GM12875 (cell line): ENCODE data around the gene CYP26A1.

ENCODE experiments used
- H3K4me3 ChIP-seq: one replicate; pipeline ENCODE4 v1.5.1; 2011; ENCODE audit warnings: low read depth, low read length, control low read depth
- TF ChIP-seq, protein P1 (sequence below): IDR thresholded peaks from 2 replicates; pipeline ENCODE4 v1.5.1; 2011; ENCODE audit warnings: low read depth, mild to moderate bottlenecking, control low read depth, inconsistent platforms, low read length, moderate library complexity, borderline replicate concordance; ENCODE audit not compliant: insufficient read depth

Gene CYP26A1

DNA sequence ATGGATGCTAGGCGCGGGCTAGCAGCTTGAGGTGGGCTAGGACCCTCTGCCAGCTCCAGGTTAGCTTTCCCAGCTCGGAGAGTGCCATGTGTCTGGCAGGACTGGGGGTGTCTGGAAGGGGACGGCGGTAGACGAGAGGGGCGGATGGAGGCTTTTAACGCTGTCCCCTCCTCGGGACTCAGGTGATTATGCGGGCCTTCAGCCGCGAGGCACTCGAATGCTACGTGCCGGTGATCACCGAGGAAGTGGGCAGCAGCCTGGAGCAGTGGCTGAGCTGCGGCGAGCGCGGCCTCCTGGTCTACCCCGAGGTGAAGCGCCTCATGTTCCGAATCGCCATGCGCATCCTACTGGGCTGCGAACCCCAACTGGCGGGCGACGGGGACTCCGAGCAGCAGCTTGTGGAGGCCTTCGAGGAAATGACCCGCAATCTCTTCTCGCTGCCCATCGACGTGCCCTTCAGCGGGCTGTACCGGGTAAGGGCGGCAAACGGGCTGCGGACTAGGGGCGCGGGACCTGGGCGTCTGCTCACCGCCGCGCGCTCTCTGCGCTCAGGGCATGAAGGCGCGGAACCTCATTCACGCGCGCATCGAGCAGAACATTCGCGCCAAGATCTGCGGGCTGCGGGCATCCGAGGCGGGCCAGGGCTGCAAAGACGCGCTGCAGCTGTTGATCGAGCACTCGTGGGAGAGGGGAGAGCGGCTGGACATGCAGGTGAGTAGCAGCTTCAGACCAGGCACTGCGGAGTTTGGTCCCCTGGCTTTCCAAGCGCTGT is 1.1 kb downstream of the CYP26A1 start:
- TF ChIP-seq, protein P1, sequence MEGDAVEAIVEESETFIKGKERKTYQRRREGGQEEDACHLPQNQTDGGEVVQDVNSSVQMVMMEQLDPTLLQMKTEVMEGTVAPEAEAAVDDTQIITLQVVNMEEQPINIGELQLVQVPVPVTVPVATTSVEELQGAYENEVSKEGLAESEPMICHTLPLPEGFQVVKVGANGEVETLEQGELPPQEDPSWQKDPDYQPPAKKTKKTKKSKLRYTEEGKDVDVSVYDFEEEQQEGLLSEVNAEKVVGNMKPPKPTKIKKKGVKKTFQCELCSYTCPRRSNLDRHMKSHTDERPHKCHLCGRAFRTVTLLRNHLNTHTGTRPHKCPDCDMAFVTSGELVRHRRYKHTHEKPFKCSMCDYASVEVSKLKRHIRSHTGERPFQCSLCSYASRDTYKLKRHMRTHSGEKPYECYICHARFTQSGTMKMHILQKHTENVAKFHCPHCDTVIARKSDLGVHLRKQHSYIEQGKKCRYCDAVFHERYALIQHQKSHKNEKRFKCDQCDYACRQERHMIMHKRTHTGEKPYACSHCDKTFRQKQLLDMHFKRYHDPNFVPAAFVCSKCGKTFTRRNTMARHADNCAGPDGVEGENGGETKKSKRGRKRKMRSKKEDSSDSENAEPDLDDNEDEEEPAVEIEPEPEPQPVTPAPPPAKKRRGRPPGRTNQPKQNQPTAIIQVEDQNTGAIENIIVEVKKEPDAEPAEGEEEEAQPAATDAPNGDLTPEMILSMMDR = no peak
- H3K4me3 ChIP-seq = no peak overlapping the region

GRCh38 chr10:93075369-93076221 is 1.9 kb downstream of the CYP26A1 start:
- H3K4me3 ChIP-seq = no peak overlapping the region
- TF ChIP-seq, protein P1 = no peak

DNA sequence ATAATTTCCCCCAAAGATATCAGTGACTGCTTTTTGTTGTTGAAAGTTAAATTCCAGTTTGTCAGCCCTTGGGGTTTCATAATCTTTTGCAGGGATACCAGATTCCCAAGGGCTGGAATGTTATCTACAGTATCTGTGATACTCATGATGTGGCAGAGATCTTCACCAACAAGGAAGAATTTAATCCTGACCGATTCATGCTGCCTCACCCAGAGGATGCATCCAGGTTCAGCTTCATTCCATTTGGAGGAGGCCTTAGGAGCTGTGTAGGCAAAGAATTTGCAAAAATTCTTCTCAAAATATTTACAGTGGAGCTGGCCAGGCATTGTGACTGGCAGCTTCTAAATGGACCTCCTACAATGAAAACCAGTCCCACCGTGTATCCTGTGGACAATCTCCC is 3.2 kb downstream of the CYP26A1 start:
- no peak overlapping the region for H3K4me3 ChIP-seq
- TF ChIP-seq, protein P1 = no peak

DNA sequence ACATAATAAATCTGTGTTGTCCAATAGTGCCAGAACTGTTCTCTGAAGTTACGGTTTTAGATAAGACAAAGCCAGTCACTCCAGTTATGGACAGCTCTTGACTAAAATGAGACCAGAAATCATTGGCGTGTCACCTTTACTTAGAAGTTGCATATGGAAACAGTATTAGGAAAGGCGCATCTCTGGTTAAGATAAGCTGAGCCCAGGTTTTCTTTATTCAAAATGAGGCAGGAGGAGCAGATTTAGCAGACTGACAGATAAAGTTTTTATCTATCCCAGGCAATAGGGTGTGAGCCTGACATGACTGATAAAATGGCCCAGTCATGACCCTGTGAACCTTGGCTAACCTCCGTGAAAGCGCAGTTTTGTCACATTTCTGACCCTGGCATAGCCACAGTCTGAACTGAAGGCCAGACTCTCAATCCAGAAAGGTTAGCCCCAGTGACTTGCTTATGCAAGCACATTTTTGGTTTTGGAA is 4.2 kb downstream of the CYP26A1 start:
- TF ChIP-seq, protein P1 = no peak
- H3K4me3 ChIP-seq = no peak overlapping the region

DNA sequence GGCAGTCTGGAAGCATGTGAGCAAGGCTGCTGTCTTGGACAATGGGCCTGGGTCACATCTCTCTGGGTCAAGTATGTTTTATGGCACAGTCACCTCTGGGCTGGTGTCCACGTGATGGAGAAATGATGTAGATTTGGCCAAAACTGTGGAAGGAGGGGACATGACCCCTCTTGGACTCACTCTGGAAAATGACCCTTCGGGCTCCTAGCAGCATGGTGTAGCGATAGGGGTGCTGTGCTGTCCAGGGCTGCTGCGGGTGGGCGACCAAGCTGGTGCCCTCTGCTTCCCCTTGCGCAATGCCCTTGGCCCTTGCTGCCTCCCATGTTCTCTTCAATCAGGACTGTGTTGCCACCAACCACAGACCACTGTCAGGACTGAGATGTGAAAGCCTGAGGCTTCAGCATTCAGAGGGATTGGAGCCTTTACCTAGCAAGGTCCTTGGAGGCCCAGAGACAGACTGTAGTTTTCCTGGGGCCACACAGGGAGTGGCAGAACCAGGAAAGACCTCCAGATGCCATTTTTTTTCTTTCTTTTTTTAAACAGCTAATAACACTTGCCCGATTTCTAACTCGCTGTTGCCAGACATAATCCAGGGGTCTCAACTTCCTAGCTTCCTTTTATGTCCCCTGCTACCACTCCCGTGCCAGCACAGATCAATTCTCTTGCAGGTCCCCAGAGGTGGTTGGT is 6.1 kb downstream of the CYP26A1 start:
- H3K4me3 ChIP-seq = no peak overlapping the region
- TF ChIP-seq, protein P1 = no peak

DNA sequence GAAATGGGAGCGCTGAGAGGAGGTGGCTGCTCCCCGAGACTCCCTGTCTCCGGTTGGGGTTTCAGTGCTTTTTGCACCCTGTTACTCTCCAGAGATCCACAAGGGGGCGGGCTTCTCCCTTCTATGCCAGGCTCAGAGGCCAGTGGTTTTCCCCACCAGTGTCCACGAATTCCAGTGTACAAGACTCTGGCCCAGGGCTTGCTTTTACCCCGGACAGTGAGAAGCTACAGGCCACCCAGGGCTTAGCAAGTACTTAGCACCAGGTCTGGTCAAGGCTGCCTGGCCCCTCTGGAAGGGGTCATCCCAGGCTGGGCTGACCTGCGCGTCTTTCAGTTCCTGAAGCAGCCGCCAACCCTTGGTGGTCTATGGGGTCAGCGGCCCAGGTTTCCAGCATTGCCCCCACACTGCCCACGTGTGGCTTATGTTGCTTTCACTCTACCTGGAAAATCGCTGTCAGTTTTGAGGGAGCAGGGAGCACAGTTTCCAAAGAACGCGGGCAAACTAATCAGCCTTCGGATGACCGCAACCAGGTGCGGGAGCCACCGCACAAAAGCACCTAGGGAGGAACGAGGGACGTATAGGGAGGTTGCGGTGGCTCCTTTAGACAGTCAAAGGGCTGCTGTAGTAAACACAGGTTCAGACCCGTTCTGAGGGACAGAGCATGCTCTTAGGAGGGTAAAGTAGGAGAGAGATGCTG is 6.8 kb downstream of the CYP26A1 start:
- no peak overlapping the region for H3K4me3 ChIP-seq
- TF ChIP-seq, protein P1 = peak; percentile 80
